HUES6 (cell line): Measurements from ENCODE around the gene CLK3.
"Not testable (repeated sequence)": the region's sequence is repeated elsewhere in the genome, so short reads cannot be mapped to it uniquely, and the experiment has no call there.

Experiments used
- H3K27ac ChIP-seq: 2 replicates; pipeline ENCODE4 v1.7.0; 2013; ENCODE audit warnings: low read depth, mild to moderate bottlenecking, low read length, inconsistent platforms
- H3K27me3 ChIP-seq: 2 replicates; pipeline ENCODE4 v1.6.1; 2013; ENCODE audit warnings: low read length; ENCODE audit not compliant: control insufficient read depth, insufficient read depth
- H3K36me3 ChIP-seq: 2 replicates; pipeline ENCODE4 v1.6.1; 2013; ENCODE audit warnings: low read length; ENCODE audit not compliant: control insufficient read depth, insufficient read depth
- H3K4me1 ChIP-seq: 2 replicates; pipeline ENCODE4 v1.6.1; 2013; ENCODE audit warnings: low read length; ENCODE audit not compliant: control insufficient read depth, insufficient read depth
- H3K4me3 ChIP-seq: 2 replicates; pipeline ENCODE4 v1.5.1; 2013; ENCODE audit warnings: low read depth, low read length
- H3K9ac ChIP-seq: one replicate; pipeline ENCODE4 v1.6.1; 2013; ENCODE audit warnings: mild to moderate bottlenecking, low read length
- H3K9me3 ChIP-seq: 2 replicates; pipeline ENCODE4 v1.6.1; 2013; ENCODE audit warnings: low read depth, low read length; ENCODE audit not compliant: control insufficient read depth, insufficient read depth

Gene CLK3

DNA sequence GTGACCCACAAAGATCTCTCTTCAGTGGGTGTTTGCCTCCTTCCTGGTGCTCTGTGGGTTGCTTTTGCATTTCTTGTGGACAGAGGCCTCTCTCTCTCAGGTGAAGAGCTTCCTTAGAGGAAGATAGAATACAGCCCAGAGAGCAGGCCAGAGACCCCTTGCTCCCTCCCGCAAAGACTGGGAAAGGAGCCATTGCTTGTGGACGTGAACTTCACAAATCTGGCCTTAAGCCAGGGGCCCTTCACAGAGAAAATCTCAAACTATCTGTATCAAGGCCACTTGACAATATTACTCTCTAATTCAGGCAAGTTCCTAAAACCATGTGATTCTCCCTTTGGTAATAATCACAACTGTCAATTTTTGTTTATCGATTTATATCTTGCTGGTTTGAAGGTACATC lies 30.4 kb upstream of the CLK3 start:
- H3K27ac ChIP-seq: no peak overlapping the region
- H3K9me3 ChIP-seq: no peaks in the 10 kb centered on the region
- H3K4me1 ChIP-seq: peaks cover 27% of the 10 kb centered on the region; the same call in 1 of the 2 replicates
- peaks cover 80% of the 10 kb centered on the region for H3K36me3 ChIP-seq
- H3K4me3 ChIP-seq: no peak overlapping the region
- no peaks in the 10 kb centered on the region for H3K27me3 ChIP-seq
- no peak overlapping the region for H3K9ac ChIP-seq

DNA sequence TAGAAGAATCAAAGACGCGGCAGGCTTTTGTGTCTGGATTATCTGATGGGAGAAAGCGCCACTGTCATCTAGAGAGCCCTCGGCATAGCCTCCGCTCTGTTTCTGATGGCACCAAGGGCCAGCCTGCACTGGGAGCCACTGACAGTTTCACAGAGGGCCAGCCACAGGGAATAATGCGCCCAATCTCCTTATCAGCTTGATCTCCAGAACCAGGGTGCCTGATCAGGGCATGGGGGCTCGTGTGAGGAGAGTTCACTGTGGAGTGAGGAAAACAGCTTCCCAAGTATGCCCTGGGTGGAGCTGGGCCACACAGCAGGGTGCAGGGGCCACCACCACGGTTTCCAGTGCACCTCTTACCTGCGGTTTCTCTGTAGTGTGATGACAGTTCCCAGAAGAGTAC lies 29.8 kb upstream of the CLK3 start:
- H3K4me1 ChIP-seq: peaks cover 27% of the 10 kb centered on the region; the same call in 1 of the 2 replicates
- H3K27me3 ChIP-seq: no peaks in the 10 kb centered on the region
- H3K27ac ChIP-seq: no peak overlapping the region
- no peaks in the 10 kb centered on the region for H3K9me3 ChIP-seq
- H3K36me3 ChIP-seq: peaks cover 80% of the 10 kb centered on the region
- no peak overlapping the region for H3K4me3 ChIP-seq
- H3K9ac ChIP-seq: no peak overlapping the region

DNA sequence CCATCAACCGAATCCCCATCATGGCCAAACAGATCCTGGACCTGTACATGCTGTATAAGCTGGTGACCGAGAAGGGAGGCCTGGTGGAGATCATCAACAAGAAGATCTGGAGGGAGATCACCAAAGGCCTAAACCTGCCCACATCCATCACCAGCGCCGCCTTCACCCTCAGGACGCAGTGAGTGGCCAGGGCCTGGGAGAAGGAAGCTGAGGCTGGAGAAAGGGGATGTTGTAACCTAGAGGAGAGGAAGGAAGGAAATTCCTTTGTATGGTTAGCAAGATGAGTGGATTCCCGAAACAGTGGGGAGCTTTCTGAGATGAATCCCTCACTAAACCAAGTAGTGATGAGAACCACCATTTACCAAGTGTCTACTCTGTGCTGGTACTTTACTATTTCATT lies 25.8 kb upstream of the CLK3 start:
- no peak overlapping the region for H3K27ac ChIP-seq
- H3K27me3 ChIP-seq: no peaks in the 10 kb centered on the region
- no peak overlapping the region for H3K9ac ChIP-seq
- H3K36me3 ChIP-seq: peaks cover 88% of the 10 kb centered on the region
- H3K9me3 ChIP-seq: no peaks in the 10 kb centered on the region
- H3K4me3 ChIP-seq: no peak overlapping the region
- H3K4me1 ChIP-seq: peaks cover 20% of the 10 kb centered on the region; the same call in 1 of the 2 replicates

DNA sequence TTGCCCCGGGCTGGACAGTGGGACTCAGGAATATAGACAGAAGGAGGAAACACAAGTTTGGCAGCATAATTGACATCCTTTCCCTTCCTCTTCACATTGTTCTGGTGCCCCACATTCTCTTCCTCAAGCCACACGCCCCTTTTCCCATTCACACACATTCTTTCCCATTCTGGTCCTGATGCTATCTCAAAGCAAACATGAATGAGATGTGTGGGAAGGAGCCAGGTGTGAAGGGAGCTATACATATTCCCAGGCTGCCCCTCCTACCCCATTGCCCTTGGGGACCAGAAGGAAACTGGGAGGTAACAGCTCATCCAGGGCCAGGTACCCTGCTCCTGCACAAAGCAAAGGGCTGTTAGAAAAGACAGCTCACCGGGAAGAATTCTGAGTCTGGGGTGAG lies 23.4 kb upstream of the CLK3 start:
- Histone ChIP-seq H3K9me3 (no peaks in the 10 kb centered on the region), H3K4me3 (no peak overlapping the region), H3K36me3 (peaks cover 80% of the 10 kb centered on the region), H3K4me1 (peaks cover 20% of the 10 kb centered on the region; the same call in 1 of the 2 replicates), H3K9ac (no peak overlapping the region), H3K27ac (no peak overlapping the region), H3K27me3 (no peaks in the 10 kb centered on the region)

DNA sequence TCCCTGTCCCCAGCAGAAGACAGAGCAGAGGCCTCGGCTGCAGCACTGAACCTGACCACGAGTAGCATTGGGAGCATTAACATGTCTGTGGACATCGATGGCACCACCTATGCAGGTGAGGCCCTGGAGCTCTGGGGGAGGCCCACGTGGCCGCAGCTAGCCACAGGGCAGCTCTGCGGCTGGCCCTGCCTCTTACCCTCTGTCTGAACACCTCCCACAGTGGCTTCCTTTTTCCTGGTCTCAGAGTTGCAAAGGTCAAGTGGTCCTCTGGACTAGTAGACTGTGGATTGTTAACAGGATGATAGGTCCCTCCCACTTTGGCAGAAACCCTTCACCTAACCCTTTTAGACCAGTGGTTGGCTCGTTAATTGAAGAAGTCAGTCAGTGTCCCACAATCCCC lies 22.5 kb upstream of the CLK3 start:
- H3K4me3 ChIP-seq: no peak overlapping the region
- no peak overlapping the region for H3K9ac ChIP-seq
- H3K27me3 ChIP-seq: no peaks in the 10 kb centered on the region
- H3K4me1 ChIP-seq: peaks cover 15% of the 10 kb centered on the region
- no peak overlapping the region for H3K27ac ChIP-seq
- peaks cover 77% of the 10 kb centered on the region for H3K36me3 ChIP-seq
- no peaks in the 10 kb centered on the region for H3K9me3 ChIP-seq

DNA sequence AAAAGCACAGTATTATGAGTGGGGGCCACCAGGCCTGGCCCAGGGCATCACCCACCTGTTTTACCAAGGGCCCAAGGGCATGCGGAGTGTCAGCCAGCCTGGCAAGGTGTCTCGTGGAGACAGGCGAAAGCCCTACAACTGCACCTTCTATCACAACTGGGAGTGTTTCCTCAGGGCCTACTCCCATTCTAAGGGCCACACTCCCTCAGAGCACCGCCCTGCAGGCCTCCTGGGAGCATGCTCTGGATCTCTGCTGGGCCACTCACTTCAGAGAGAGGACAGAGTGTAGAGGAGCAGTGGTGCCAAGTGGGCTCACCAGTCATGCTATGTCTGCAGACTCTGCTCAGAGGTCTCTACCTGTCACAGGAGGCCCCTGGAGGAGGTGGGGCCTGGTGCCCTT lies 21.2 kb upstream of the CLK3 start:
- Histone ChIP-seq H3K27ac (no peak overlapping the region), H3K9ac (no peak overlapping the region), H3K27me3 (no peaks in the 10 kb centered on the region), H3K4me1 (peaks cover 9% of the 10 kb centered on the region), H3K36me3 (peaks cover 78% of the 10 kb centered on the region), H3K9me3 (no peaks in the 10 kb centered on the region), H3K4me3 (no peak overlapping the region)

DNA sequence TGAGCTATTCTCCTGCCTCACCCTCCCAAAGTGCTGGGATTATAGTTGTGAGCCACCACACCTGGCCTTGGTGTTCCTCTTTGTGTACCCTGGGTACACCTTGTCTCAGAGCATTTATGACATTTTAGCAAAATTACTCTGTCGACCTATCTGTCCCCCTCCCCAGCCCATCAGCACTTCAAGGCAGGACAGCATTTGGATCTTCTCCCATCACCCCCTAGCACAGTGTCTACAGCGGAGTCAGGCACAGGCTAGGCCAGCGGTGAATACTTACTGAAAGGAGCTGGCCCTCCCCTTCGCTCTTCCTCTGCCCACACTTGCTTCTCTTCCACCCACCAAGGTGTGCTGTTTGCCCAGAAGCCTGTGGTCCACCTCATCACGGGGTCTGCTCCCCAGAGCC lies 20.4 kb upstream of the CLK3 start:
- Histone ChIP-seq H3K27me3 (no peaks in the 10 kb centered on the region), H3K4me3 (no peak overlapping the region), H3K27ac (no peak overlapping the region)

DNA sequence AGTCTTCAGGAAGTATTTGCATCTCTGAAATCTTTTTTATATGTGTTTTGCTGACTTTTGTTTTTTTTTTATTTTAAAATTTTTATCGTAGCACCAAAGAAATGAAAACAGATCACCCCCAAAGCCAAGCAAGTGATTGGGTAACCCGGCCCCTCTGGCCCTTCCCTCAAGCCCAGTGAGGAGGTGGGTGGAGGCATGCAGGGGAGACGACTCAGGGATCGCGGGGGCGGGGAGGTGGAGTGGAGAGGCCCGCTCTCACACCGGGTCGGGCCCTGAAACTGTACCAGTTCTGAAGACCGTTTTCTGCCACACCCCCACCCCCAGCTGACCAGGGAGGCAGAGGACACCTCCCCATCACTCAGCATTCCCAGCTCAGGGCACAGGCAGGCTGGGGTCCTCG lies 18.9 kb upstream of the CLK3 start:
- H3K4me1 ChIP-seq, H3K4me3 ChIP-seq, H3K27me3 ChIP-seq, H3K9me3 ChIP-seq, H3K27ac ChIP-seq, H3K9ac ChIP-seq: not testable (repeated sequence)
- H3K36me3 ChIP-seq: peaks cover 59% of the 10 kb centered on the region

More for the DNA sequence above, 20.4 kb upstream of the CLK3 start:
- Histone ChIP-seq H3K4me1 (peaks cover 9% of the 10 kb centered on the region), H3K9ac (no peak overlapping the region), H3K9me3 (no peaks in the 10 kb centered on the region), H3K36me3 (peaks cover 74% of the 10 kb centered on the region)

DNA sequence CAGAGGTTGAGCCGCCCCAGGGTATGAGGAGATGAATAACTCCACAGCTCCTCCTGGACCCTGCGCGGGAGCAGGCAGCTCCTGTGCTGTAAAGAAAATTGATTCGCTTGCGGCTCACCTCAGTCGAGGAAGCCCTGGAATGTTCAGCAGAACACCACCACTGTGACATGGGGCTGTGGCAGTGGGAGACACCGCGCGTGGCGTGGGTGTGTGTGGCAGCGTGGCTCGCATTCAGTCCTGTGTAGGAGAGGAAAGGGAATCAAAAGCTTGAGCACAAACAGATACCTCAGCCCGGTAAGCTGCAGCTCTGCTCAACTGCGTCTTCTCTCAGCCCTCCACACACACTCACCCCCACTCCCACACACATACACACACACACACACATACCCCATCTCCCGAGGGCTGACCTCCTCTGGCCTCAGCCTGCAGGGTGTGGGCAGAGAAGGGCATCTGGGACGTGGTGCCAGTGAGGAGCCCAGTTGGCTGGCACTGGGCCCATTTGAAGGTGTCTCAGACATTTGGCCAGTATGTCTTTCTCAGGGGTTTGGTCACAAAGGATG lies 18.4 kb upstream of the CLK3 start:
- H3K4me3 ChIP-seq, H3K9ac ChIP-seq, H3K27me3 ChIP-seq, H3K9me3 ChIP-seq, H3K27ac ChIP-seq, H3K4me1 ChIP-seq: not testable (repeated sequence)
- H3K36me3 ChIP-seq: peaks cover 54% of the 10 kb centered on the region

DNA sequence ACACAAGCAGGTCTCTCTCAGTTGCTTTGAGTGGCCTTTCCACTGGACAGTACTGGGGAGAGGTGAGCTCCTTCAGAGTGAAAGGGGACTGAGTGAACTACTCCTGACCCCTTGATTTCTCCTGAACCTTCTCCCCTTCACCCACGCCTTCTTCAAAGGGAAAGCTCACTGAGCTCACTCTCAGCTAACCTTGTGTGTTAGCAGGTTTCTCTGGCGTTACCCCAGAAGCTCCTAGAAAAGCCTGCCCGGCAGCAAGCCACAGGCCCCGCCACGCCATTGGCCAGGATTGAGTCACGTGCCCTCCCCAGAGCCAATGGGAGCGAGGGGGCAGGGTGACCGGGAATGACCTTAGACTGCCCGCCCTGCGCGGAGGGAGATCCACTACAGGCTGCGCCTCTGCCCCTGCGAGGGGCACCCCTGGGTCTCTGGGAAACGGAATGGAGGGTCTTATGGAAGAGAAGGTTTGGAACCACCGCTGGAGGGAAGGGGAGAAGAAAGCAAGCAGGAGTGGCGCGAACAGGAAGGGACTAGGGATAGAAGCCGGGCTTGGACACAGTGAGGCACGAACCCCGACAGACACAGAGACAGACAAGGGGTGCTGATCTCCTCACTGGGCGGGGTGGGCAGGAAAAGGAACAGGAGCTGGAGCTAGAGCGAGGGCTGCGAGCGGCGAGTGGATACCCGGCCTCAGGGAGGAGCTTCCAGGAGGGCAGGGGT lies 17.4 kb upstream of the CLK3 start:
- peak overlapping the region; percentile 52 for H3K4me3 ChIP-seq
- peaks cover 9% of the 10 kb centered on the region for H3K4me1 ChIP-seq
- no peaks in the 10 kb centered on the region for H3K9me3 ChIP-seq
- 0 out of 2 replicates have a peak overlapping the region, but pooled peaks have one; percentile 7 for H3K27ac ChIP-seq
- H3K9ac ChIP-seq: no peak overlapping the region
- H3K27me3 ChIP-seq: no peaks in the 10 kb centered on the region
- H3K36me3 ChIP-seq: peaks cover 44% of the 10 kb centered on the region

DNA sequence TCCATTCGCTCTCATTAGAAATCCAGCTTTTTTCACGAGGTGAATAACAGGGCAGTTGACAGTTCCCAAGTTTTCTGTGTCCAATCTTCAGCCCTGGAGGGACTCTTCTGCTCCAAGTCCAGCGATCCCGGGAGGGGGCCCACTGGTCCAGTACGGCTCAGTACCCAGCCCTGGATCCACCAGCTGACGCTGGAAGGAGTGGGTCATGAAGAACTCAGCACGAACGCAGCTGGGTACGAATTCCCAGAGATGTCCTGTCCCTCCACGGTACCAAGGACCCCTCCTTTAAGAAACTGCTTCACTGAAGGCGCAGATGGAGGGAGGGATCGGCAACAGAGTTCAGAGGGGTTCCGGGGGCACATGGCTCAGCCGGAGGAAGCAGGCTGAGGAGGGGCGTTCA lies 16.5 kb upstream of the CLK3 start:
- Histone ChIP-seq H3K4me3 (no peak overlapping the region), H3K4me1 (peaks cover 9% of the 10 kb centered on the region), H3K27me3 (no peaks in the 10 kb centered on the region), H3K9ac (no peak overlapping the region), H3K9me3 (no peaks in the 10 kb centered on the region), H3K27ac (no peak overlapping the region), H3K36me3 (peaks cover 36% of the 10 kb centered on the region)
